ENCODE results near the gene RSAD1. TPM values are rescaled to one million over a fixed set of nuclear protein-coding genes. Genes with fewer than 3 reads are reported as not detected.

The RSAD1 gene
- total RNA-seq, 6 donors from 2014 or later: 26.8 to 47.3 (median 34.9) TPM

GRCh38 chr17:50437409-50437808 lies 41.3 kb upstream of the RSAD1 start:
- Histone ChIP-seq H3K27ac (no peak overlapping the region), H3K36me3 (peaks cover 0 to 5% (median 3%) of the 10 kb centered on the region in 4 donors), H3K4me3 (no peak overlapping the region), H3K4me1 (peaks cover 5 to 22% (median 12%) of the 10 kb centered on the region in 4 donors), H3K27me3 (no peaks in the 10 kb centered on the region), H3K9me3 (no peaks in the 10 kb centered on the region)
- no peak for DNase-seq
- WGBS, 2 donors: 89 to 97% methylated on average over 4 of the region's 4 CpGs
- no peak for ATAC-seq (ENCODE audit: low FRiP score in 2 of 2)
- TF ChIP-seq POLR2A (IDR thresholded peaks at IDR 0.05) (no peak), EP300 (IDR thresholded peaks at IDR 0.05) (no peak), POLR2AphosphoS5 (IDR thresholded peaks at IDR 0.05) (no peak)
- TF ChIP-seq, protein P1, sequence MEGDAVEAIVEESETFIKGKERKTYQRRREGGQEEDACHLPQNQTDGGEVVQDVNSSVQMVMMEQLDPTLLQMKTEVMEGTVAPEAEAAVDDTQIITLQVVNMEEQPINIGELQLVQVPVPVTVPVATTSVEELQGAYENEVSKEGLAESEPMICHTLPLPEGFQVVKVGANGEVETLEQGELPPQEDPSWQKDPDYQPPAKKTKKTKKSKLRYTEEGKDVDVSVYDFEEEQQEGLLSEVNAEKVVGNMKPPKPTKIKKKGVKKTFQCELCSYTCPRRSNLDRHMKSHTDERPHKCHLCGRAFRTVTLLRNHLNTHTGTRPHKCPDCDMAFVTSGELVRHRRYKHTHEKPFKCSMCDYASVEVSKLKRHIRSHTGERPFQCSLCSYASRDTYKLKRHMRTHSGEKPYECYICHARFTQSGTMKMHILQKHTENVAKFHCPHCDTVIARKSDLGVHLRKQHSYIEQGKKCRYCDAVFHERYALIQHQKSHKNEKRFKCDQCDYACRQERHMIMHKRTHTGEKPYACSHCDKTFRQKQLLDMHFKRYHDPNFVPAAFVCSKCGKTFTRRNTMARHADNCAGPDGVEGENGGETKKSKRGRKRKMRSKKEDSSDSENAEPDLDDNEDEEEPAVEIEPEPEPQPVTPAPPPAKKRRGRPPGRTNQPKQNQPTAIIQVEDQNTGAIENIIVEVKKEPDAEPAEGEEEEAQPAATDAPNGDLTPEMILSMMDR (IDR thresholded peaks at IDR 0.05): no peak

DNA sequence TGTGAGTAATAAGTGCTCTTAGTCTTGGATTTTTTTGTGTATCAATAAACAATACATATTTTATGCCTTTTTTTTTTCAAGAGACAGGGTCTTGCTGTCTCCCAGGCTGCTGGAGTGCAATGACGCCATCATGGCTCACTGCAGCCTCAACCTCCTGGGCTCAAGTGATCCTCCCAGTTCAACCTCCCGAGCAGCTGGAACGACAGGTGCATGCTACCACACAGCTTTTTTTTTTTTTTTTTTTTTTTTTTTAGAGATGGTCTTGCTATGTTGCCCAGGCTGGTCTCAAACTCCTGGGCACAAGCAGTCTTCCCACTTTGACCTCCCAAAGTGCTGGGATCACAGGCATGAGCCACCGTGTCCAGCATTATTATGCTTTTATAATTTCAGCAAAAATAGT lies 39.7 kb upstream of the RSAD1 start:
- no peak for DNase-seq
- H3K36me3 ChIP-seq: peaks cover 0 to 5% (median 3%) of the 10 kb centered on the region in 4 donors
- peaks cover 12 to 32% (median 23%) of the 10 kb centered on the region in 4 donors for H3K4me1 ChIP-seq
- H3K4me3 ChIP-seq: no peak overlapping the region
- ATAC-seq (ENCODE audit: low FRiP score in 2 of 2): no peak
- WGBS, 2 donors: 73 to 84% methylated on average over 4 of the region's 4 CpGs
- no peak overlapping the region for H3K27ac ChIP-seq
- H3K27me3 ChIP-seq: no peaks in the 10 kb centered on the region
- no peaks in the 10 kb centered on the region for H3K9me3 ChIP-seq
- TF ChIP-seq POLR2AphosphoS5 (IDR thresholded peaks at IDR 0.05) (no peak), POLR2A (IDR thresholded peaks at IDR 0.05) (no peak), EP300 (IDR thresholded peaks at IDR 0.05) (no peak)
- TF ChIP-seq, protein P1 (IDR thresholded peaks at IDR 0.05): no peak

DNA sequence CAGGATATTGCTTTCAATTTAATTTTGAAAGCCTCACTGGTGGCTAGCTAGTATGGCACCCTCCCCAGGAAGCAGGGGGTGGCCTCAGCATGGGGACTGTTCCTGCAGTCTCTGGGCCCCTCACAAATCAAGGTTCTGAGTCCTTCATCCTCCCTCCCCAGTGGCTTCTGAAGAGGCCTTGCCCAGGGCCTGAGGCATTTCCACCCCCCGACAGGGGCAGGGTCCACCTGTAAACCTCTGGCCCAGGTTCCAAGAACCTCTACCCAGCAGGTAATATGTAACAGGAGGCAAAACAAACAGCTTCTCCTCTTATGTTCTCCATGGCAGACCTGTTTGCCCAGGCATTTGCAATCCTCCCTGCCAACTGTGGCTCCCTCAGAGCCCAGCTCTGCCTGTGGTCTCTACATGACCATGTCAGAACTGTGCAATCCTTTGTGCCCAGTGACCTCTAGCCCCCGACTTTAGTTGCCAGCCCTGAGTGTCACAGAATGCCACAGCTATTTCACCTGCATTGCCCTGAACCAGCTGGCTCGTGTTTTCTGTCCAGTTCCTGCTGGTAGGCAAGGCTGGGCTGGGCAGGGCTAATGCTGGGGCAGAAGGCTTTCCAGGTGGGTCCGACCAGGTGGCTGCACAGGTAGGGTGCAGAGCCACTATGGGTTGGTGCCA lies 38.4 kb upstream of the RSAD1 start:
- WGBS, 2 donors: 70 to 76% methylated on average over 4 of the region's 4 CpGs
- DNase-seq: peak in 1 of 2 donors; percentile 69
- H3K4me1 ChIP-seq: peaks cover 14 to 42% (median 24%) of the 10 kb centered on the region in 4 donors
- TF ChIP-seq POLR2A (IDR thresholded peaks at IDR 0.05) (peak in 1 of 4 donors; percentile 22), EP300 (IDR thresholded peaks at IDR 0.05) (no peak)
- H3K9me3 ChIP-seq: no peaks in the 10 kb centered on the region
- no peak overlapping the region for H3K4me3 ChIP-seq
- H3K36me3 ChIP-seq: peaks cover 0 to 5% (median 2%) of the 10 kb centered on the region in 4 donors
- H3K27me3 ChIP-seq: no peaks in the 10 kb centered on the region
- peak overlapping the region; percentile 62 to 84 (median 76) for H3K27ac ChIP-seq
- ATAC-seq (ENCODE audit: low FRiP score in 2 of 2): peak; percentile 32 to 84

DNA sequence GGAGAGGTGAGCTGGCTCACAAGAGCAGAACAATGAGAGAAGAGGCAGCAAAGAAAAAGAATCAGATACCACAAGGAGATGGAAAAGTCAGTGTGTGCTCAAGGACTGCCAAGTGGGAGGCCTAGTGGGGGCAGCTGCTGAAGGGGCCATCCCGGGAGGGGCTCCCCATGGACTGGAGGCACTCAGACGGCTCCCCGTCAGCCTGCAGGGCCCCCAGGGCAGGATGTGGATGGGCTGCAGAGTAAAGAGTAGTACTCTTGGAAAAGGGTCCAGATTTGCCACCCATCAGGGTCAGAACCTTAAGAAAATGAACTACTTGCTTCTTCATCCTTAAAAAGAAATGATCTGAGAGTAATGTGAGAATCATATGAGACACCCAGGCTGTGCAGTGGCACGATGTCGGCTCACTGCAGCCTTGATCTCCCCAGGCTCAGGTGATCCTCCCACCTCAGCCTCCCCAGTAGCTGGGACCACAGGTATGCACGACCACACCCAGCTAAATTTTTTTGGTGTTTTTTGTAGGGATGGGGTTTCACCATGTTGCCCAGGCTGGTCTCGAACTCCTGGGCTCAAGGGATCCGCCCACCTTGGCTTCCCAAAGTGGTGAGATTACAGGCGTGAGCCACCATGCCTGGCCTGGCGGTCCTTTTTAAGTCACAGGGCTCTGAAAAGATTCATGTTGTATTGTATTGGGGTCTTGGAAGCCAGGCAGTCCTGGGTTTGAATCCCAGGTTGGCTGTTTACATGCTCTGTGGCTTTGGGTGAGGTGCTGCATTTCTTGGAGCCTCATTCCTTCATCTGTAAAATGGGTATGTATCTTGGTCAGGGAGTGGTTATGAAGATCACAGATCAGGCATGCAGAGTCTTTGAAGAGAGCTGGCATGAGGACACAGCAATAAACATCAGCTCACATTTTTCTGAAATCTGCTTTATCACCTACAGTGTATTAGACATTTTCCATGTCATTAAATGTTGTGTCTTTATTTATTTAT lies 37.5 kb upstream of the RSAD1 start:
- H3K36me3 ChIP-seq: peaks cover 0 to 5% (median 0%) of the 10 kb centered on the region in 4 donors
- no peaks in the 10 kb centered on the region for H3K27me3 ChIP-seq
- 82 to 89% methylated on average over 10 of the region's 10 CpGs for WGBS, 2 donors
- H3K4me1 ChIP-seq: peaks cover 14 to 50% (median 27%) of the 10 kb centered on the region in 4 donors
- H3K27ac ChIP-seq: peak overlapping the region; percentile 62 to 84 (median 76)
- DNase-seq: no peak
- ATAC-seq (ENCODE audit: low FRiP score in 2 of 2): no peak
- TF ChIP-seq POLR2A (IDR thresholded peaks at IDR 0.05): no peak
- TF ChIP-seq EP300 (IDR thresholded peaks at IDR 0.05): no peak
- TF ChIP-seq POLR2AphosphoS5 (IDR thresholded peaks at IDR 0.05): no peak
- no peak overlapping the region for H3K4me3 ChIP-seq
- no peaks in the 10 kb centered on the region for H3K9me3 ChIP-seq

GRCh38 chr17:50443505-50443974 lies 35.1 kb upstream of the RSAD1 start:
- no peaks in the 10 kb centered on the region for H3K9me3 ChIP-seq
- 25 to 29% methylated on average over 3 of the region's 3 CpGs for WGBS, 2 donors
- H3K27me3 ChIP-seq: no peaks in the 10 kb centered on the region
- peaks cover 0 to 5% (median 0%) of the 10 kb centered on the region in 4 donors for H3K36me3 ChIP-seq
- no peak for ATAC-seq (ENCODE audit: low FRiP score in 2 of 2)
- TF ChIP-seq POLR2AphosphoS5 (IDR thresholded peaks at IDR 0.05) (no peak), POLR2A (IDR thresholded peaks at IDR 0.05) (no peak), EP300 (IDR thresholded peaks at IDR 0.05) (no peak)
- TF ChIP-seq, protein P1 (IDR thresholded peaks at IDR 0.05): no peak
- DNase-seq: no peak
- H3K4me1 ChIP-seq: peaks cover 14 to 71% (median 37%) of the 10 kb centered on the region in 4 donors
- peak overlapping the region; percentile 50 to 83 (median 70) for H3K27ac ChIP-seq
- peak overlapping the region in 1 of 4 donors; percentile 7 for H3K4me3 ChIP-seq
